GM13977 (cell line): ENCODE results near the gene NFYB.

ENCODE experiments used
- DNase-seq: peaks from one replicate; pipeline ENCODE4 v3.0.0; 2012; ENCODE audit warnings: low spot score
- in situ Hi-C: fragments of 300-500 bp; cut with MboI; formaldehyde crosslinking; loops from one replicate; pipeline ENCODE4 v1.12.0; 2022; ENCODE audit warnings: low sequenced_read_pairs, low pct_unique_long_range_greater_than_20kb, mixed read lengths, inconsistent platforms; ENCODE audit not compliant: unreplicated experiment
- TF ChIP-seq, protein P1 (sequence below): IDR thresholded peaks from 2 replicates; pipeline ENCODE4 v1.5.1; 2012; ENCODE audit warnings: mild to moderate bottlenecking, control low read depth; ENCODE audit not compliant: insufficient read depth; ENCODE audit errors: extremely low read depth, missing control alignments

NFYB gene

DNA sequence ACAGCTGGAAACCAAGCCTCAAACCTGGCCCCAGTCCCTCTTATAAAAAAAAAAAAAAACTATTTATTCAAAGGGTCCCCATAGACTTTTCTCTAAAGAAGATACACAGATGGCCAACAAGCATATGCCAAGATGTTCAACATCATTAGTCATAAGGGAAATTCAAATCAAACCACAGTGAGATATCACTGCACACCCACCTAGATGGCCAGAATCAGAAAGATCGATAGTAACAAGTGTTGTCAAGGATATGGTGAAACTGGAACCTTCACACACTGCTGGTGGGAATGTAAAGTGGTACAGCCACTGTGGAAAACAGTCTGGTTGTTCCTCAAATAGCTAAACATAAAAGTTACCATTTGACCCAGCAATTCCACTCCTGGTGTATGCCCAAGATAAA, 5.9 kb upstream of the NFYB start:
- in situ Hi-C loops: no loop called here
- TF ChIP-seq, protein P1, sequence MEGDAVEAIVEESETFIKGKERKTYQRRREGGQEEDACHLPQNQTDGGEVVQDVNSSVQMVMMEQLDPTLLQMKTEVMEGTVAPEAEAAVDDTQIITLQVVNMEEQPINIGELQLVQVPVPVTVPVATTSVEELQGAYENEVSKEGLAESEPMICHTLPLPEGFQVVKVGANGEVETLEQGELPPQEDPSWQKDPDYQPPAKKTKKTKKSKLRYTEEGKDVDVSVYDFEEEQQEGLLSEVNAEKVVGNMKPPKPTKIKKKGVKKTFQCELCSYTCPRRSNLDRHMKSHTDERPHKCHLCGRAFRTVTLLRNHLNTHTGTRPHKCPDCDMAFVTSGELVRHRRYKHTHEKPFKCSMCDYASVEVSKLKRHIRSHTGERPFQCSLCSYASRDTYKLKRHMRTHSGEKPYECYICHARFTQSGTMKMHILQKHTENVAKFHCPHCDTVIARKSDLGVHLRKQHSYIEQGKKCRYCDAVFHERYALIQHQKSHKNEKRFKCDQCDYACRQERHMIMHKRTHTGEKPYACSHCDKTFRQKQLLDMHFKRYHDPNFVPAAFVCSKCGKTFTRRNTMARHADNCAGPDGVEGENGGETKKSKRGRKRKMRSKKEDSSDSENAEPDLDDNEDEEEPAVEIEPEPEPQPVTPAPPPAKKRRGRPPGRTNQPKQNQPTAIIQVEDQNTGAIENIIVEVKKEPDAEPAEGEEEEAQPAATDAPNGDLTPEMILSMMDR: no peak
- DNase-seq: no peak

DNA sequence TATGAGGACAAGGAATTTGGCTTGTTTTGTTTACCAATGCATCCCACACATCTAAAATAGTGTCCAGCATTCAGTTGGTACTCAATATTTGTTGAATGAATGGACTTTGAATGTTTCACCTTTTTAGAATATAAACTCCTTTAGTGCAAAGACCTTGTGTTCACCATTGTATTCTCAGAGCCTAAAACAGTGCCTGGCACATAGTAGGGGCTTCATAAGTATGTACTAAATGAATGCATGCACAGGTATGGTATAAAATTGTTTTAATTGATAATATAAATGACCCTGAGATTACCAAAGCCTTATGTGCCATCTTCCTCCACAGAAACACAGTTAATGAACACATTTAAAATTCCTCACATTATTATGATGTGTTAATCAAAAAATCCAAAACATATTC, 5.0 kb upstream of the NFYB start:
- DNase-seq: no peak
- in situ Hi-C loops: no loop called here

DNA sequence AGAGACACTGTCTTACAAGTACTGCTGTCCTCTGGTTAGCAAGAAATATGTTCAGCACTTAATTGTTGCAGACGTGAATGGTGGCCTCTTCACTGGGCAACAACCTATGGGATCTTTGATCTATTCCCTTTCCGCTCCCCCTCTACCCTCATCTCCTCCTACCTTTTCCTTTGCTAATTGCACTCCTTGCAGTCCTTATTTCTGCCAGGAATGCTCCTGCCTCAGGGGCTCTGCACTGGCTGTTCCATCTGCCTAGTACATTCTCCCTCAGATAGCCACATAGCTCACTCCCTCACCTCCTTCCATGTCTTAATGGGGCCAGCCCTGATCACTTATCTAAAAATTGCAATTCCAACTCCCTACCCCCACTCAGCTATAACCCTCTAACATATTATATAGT, 4.5 kb upstream of the NFYB start:
- no peak for DNase-seq
- in situ Hi-C loops: no loop called here
- TF ChIP-seq, protein P1: no peak

More for the DNA sequence above, 5.0 kb upstream of the NFYB start:
- TF ChIP-seq, protein P1: no peak

DNA sequence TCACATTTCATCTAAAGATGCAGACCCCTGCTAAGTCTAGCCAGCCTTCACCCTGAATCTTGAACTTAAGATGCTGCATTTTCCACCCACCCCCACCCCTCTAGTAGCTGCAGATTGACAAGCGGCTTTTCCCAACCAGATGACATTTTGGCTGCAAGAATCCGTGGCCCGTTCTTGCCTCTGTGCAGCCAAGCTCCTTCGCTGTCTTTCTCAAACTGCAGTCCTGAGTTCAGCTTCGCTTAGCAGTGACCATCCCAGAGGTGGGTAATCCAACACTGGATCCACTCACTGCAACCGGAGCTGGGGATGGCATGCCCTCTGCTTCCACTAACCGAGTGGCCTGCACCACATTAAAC, 765 bp upstream of the NFYB start:
- in situ Hi-C loops: no loop called here
- TF ChIP-seq, protein P1: no peak
- DNase-seq: no peak

DNA sequence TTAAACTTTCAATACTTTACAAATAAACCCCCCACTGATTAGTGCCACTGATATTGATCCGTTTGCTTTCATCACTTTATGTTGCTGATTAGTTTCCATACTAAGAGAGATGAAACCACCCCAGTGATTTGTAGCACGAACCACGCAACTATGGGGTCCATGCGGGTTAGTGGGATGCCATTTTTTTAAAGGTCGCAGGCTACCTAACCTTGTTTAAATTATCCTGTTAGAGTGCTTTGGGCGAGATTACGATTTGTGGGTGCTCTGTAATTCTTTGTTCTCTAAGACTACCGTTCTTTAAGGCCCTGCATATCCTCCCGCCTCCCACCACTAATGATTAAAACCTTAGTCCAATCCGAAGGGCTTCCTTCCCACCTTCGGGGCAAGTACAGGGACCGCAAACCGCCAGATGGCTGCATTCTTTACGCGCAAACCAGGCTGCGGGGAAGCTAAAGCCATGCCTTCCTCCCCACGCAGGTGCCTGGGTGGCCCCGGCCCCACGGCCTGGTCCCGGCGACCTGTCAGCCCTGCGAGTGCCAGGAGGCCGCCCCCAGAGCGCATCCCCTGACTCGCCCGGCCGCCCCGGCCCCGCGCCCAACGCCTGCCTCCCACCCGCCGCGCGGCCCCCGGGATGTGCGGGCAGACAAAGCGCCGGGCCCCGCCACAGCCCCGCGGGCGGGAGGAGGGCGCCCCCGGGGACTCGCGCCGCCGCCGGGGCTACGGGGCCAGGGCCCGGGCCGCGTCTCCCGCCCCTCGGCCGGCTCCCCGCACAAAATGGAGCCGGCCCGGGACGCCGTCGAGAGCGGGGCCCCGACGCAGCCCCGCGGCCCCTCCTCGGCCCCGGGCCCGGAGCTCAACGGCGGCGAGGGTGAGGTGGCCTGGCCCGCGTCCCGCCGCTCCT, 759 bp downstream of the NFYB start:
- in situ Hi-C loops: no loop called here
- TF ChIP-seq, protein P1: no peak
- DNase-seq: peak; percentile 56

DNA sequence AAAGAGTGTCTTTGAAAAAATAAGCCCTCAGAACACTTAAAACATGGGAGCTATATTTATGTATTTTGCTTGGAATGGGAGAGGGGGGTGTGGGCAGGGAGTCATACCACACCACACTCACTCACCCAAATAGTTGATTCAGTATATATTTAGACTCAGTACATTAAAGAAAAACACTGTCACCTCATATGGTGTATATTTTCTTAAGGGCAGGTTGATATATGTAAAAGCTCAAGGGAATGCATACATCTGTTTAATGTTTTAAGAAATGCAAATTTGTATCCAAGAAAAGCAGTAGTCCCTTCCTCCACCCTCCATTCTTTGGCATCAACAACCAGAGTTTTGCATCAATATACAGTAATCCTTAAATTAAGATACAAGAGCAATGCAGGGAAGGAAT, 1.4 kb downstream of the NFYB start:
- DNase-seq: no peak
- in situ Hi-C loops: no loop called here

More for the DNA sequence above, 1.4 kb downstream of the NFYB start:
- TF ChIP-seq, protein P1: no peak
